Thyroid gland (tissue), 4 donors: ENCODE results near the gene GP9.
"Not testable (repeated sequence)": the region's sequence is repeated elsewhere in the genome, so short reads cannot be mapped to it uniquely, and the experiment has no call there.

Experiments used
- POLR2A ChIP-seq, 2 donors: fragments of 450-650 bp; IDR thresholded peaks; one replicate each; pipeline ENCODE4 v1.6.1; 2017; ENCODE audit warnings: antibody characterized with exemption in 2 of 2, mild to moderate bottlenecking in 2 of 2, moderate library complexity in 1 of 2
- TF ChIP-seq, protein P1 (sequence below), 6 experiments: fragments of 200-600 bp in 3 of 6; fragments of 450-650 bp in 3 of 6; sonication (generic) in 3 of 6; IDR thresholded peaks; one replicate each; pipeline ENCODE4 v1.5.1; 2016 to 2019; ENCODE audit warnings: antibody characterized with exemption in 6 of 6, mild to moderate bottlenecking in 2 of 6, inconsistent platforms in 1 of 6, moderate library complexity in 1 of 6

DNA sequence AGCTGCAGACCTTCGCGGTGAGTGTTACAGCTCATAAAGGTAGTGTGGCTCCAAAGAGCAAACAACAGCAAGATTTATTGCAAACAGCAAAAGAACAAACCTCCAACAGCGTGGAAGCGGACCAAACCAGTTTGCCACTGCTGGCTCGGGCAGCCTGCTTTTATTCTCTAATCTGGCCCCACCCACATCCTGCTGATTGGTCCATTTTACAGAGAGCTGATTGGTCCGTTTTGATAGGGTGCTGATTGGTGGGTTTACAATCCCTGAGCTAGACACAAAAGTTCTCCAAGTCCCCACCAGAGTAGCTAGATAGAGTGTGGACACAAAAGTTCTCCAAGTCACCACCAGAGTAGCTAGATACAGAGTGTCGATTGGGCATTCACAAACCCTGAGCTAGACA is 7.1 kb downstream of the GP9 start:
- TF ChIP-seq, protein P1, sequence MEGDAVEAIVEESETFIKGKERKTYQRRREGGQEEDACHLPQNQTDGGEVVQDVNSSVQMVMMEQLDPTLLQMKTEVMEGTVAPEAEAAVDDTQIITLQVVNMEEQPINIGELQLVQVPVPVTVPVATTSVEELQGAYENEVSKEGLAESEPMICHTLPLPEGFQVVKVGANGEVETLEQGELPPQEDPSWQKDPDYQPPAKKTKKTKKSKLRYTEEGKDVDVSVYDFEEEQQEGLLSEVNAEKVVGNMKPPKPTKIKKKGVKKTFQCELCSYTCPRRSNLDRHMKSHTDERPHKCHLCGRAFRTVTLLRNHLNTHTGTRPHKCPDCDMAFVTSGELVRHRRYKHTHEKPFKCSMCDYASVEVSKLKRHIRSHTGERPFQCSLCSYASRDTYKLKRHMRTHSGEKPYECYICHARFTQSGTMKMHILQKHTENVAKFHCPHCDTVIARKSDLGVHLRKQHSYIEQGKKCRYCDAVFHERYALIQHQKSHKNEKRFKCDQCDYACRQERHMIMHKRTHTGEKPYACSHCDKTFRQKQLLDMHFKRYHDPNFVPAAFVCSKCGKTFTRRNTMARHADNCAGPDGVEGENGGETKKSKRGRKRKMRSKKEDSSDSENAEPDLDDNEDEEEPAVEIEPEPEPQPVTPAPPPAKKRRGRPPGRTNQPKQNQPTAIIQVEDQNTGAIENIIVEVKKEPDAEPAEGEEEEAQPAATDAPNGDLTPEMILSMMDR (IDR thresholded peaks at IDR 0.05), result not testable (repeated sequence)
- not testable (repeated sequence) for TF ChIP-seq POLR2A (IDR thresholded peaks at IDR 0.05)
